Prostate gland (tissue), 2 donors: ENCODE results near the gene BHLHE41. TPM values are rescaled to one million over a fixed set of nuclear protein-coding genes. Genes with fewer than 3 reads are reported as not detected.

Experiments used
- DNase-seq: peaks from one replicate; pipeline ENCODE4 v3.0.0-alpha.2; 2019; ENCODE audit warnings: low spot score
- H3K27ac ChIP-seq, 2 donors: fragments of 200-600 bp; sonication (generic); 2 replicates each; pipeline ENCODE4 v1.5.1; 2017 to 2019
- H3K27me3 ChIP-seq: fragments of 200-600 bp; sonication (generic); replicated peaks from 2 replicates; pipeline ENCODE4 v1.5.1; 2019; ENCODE audit not compliant: insufficient read depth
- H3K36me3 ChIP-seq, 2 donors: fragments of 200-600 bp; sonication (generic); 1 replicate in 1 of 2; 2 replicates in 1 of 2; pipeline versions ENCODE4 v1.5.1 to v1.8.1; 2017 to 2019
- H3K4me1 ChIP-seq: fragments of 200-600 bp; sonication (generic); replicated peaks from 2 replicates; pipeline ENCODE4 v1.5.1; 2019
- H3K4me3 ChIP-seq, 2 donors: fragments of 200-600 bp; sonication (generic); 2 replicates each; pipeline ENCODE4 v1.5.1; 2017 to 2019
- H3K9me3 ChIP-seq: fragments of 200-600 bp; sonication (generic); 2 replicates; pipeline ENCODE4 v1.5.1; 2017
- CTCF ChIP-seq, 4 experiments: fragments of 200-600 bp in 2 of 4; fragments of 450-650 bp in 2 of 4; sonication (generic) in 2 of 4; IDR thresholded peaks; 1 replicate in 3 of 4; 2 replicates in 1 of 4; pipeline ENCODE4 v1.5.1; 2016 to 2019; ENCODE audit warnings: antibody characterized with exemption in 4 of 4, mild to moderate bottlenecking in 2 of 4, moderate library complexity in 2 of 4
- POLR2A ChIP-seq: fragments of 450-650 bp; IDR thresholded peaks from one replicate; pipeline ENCODE4 v1.6.1; 2016; ENCODE audit warnings: antibody characterized with exemption, mild to moderate bottlenecking
- POLR2AphosphoS5 ChIP-seq: sonication (generic); formaldehyde crosslinking; IDR thresholded peaks from one replicate; pipeline ENCODE4 v1.6.1; 2017; ENCODE audit warnings: antibody characterized with exemption
- WGBS: methylation state at CpG from one replicate; pipeline ENCODE4 v1.1.5; 2018; 5-methylcytosine and 5-hydroxymethylcytosine counted together
- intact Hi-C: fragments of 100-400 bp; cut with DNase I; formaldehyde crosslinking; loops from one replicate; pipeline ENCODE4 v1.14.2; 2022
- total RNA-seq, 2 donors: library from RNA; depleted of rRNA; stranded (reverse); fragments of >200 nt; gene quantifications; one replicate each; pipeline ENCODE4 v1.1.0, GENCODE V29; 2016

Gene BHLHE41
- total RNA-seq, 2 donors from 2014 or later: 11.3 to 31.5 TPM

DNA sequence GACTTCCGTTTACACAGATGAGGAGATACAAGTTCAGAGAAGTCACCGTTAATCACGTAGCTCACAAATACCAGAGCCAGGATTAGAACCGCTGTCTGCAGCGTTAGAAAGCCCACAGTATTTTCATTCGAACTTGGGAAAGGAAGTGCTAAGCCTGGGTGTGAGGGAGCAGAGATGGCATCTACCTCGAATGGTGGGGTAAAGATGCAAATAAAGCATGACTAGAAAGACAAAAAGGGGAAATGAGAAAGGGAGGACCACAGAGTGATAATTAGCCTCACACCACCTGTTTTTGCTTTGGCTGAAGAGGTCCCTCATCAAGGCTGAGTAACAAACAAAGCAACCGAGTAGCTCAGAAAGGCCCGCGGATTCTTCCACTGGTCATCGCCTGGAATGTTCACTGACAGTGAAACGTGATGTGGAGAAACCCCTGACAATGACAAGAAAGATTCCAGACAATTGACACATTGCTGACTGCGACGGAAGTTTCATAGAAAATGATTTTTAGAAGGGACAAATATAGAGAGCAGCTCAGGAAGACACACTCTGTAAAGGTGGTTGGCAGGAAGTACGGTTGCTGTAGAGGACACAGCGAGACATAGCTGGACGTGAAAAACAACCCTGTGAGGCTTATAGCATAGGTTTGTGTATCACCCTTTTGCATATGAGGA, 31.5 kb upstream of the BHLHE41 start:
- Histone ChIP-seq H3K4me3 (no peak overlapping the region), H3K27ac (no peak overlapping the region), H3K9me3 (no peaks in the 10 kb centered on the region), H3K36me3 (no peaks in the 10 kb centered on the region), H3K4me1 (no peaks in the 10 kb centered on the region), H3K27me3 (no peaks in the 10 kb centered on the region)
- DNase-seq: no peak
- 78% methylated on average over 17 of the region's 17 CpGs for WGBS
- no peak for TF ChIP-seq POLR2A
- TF ChIP-seq POLR2AphosphoS5: no peak
- no peak for TF ChIP-seq CTCF (IDR thresholded peaks at IDR 0.05)
- intact Hi-C loops: no loop called here

GRCh38 chr12:26153421-26154154, 28.8 kb upstream of the BHLHE41 start:
- no peaks in the 10 kb centered on the region for H3K4me1 ChIP-seq
- TF ChIP-seq POLR2A: no peak
- peak; percentile 16 for TF ChIP-seq POLR2AphosphoS5
- no peaks in the 10 kb centered on the region for H3K27me3 ChIP-seq
- no peak overlapping the region for H3K4me3 ChIP-seq
- intact Hi-C loops: no loop called here
- H3K36me3 ChIP-seq: no peaks in the 10 kb centered on the region
- DNase-seq: no peak
- no peaks in the 10 kb centered on the region for H3K9me3 ChIP-seq
- H3K27ac ChIP-seq: no peak overlapping the region
- WGBS: 65% methylated on average over 5 of the region's 5 CpGs

GRCh38 chr12:26152507-26153102, 27.8 kb upstream of the BHLHE41 start:
- H3K27ac ChIP-seq: no peak overlapping the region
- no peaks in the 10 kb centered on the region for H3K9me3 ChIP-seq
- no peaks in the 10 kb centered on the region for H3K36me3 ChIP-seq
- 74% methylated on average over 2 of the region's 2 CpGs for WGBS
- no peak for DNase-seq
- H3K27me3 ChIP-seq: no peaks in the 10 kb centered on the region
- TF ChIP-seq POLR2AphosphoS5 (no peak), CTCF (IDR thresholded peaks at IDR 0.05) (no peak), POLR2A (no peak)
- intact Hi-C loops: no loop called here
- H3K4me3 ChIP-seq: no peak overlapping the region
- no peaks in the 10 kb centered on the region for H3K4me1 ChIP-seq

GRCh38 chr12:26150736-26151450, 26.1 kb upstream of the BHLHE41 start:
- H3K27me3 ChIP-seq: no peaks in the 10 kb centered on the region
- no peak overlapping the region for H3K27ac ChIP-seq
- no peaks in the 10 kb centered on the region for H3K4me1 ChIP-seq
- H3K36me3 ChIP-seq: no peaks in the 10 kb centered on the region
- TF ChIP-seq CTCF (IDR thresholded peaks at IDR 0.05) (no peak), POLR2A (no peak), POLR2AphosphoS5 (no peak)
- H3K9me3 ChIP-seq: no peaks in the 10 kb centered on the region
- no peak overlapping the region for H3K4me3 ChIP-seq
- intact Hi-C loops: no loop called here
- no peak for DNase-seq
- WGBS: 42% methylated on average over 2 of the region's 2 CpGs

DNA sequence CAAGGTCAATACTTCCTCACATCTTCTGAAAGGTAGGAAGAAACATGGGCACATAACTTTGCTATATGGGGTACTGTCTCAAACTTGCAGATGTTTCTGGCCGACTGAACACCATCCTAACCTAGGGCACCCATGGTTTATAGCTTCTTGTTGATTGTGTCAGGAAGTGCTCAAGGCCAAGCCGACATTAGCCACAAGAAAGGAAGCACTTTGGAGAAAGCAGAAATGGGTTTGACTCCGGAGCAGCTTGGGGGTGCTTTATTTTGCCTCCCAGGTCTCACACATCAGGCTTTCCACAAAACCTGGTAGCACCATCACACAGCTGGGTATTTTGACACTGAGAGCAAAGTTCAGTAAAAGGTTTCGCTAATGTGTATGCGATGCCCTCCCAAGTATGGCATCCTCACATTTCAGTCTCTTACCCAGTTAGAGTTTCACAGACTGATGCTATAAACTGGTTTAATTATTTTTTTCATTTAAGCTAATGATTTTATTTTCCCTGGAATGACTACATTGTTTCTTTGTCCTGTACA, 25.2 kb upstream of the BHLHE41 start:
- WGBS: 65% methylated on average over 5 of the region's 5 CpGs
- intact Hi-C loops: no loop called here
- H3K4me3 ChIP-seq: no peak overlapping the region
- no peaks in the 10 kb centered on the region for H3K36me3 ChIP-seq
- no peak overlapping the region for H3K27ac ChIP-seq
- TF ChIP-seq CTCF (IDR thresholded peaks at IDR 0.05) (no peak), POLR2AphosphoS5 (no peak), POLR2A (no peak)
- no peaks in the 10 kb centered on the region for H3K27me3 ChIP-seq
- H3K4me1 ChIP-seq: no peaks in the 10 kb centered on the region
- no peak for DNase-seq
- H3K9me3 ChIP-seq: no peaks in the 10 kb centered on the region
